ENCODE results near the gene SERPINE3.

The SERPINE3 gene

GRCh38 chr13:51347099-51347498 is 7.6 kb downstream of the SERPINE3 start:
- no peak for DNase-seq (ENCODE audit: low spot score)
- TF ChIP-seq CTCF (conservative IDR thresholded peaks at IDR 0.05; ENCODE audit: low read depth), result no peak
- ChIA-PET POLR2A (ENCODE audit: low non-redundant PET) (no interaction called here), CTCF (no interaction called here)
- no peak overlapping the region for H3K27ac ChIP-seq

GRCh38 chr13:51348069-51348967 is 8.8 kb downstream of the SERPINE3 start:
- TF ChIP-seq CTCF (conservative IDR thresholded peaks at IDR 0.05; ENCODE audit: low read depth), result no peak
- POLR2A ChIA-PET (ENCODE audit: low non-redundant PET), result no interaction called here
- H3K27ac ChIP-seq, result no peak overlapping the region
- CTCF ChIA-PET, result no interaction called here
- DNase-seq (ENCODE audit: low spot score), result no peak

GRCh38 chr13:51349016-51349415 is 9.5 kb downstream of the SERPINE3 start:
- no peak for TF ChIP-seq CTCF (conservative IDR thresholded peaks at IDR 0.05; ENCODE audit: low read depth)
- H3K27ac ChIP-seq, result no peak overlapping the region
- no peak for DNase-seq (ENCODE audit: low spot score)
- ChIA-PET POLR2A (ENCODE audit: low non-redundant PET) (no interaction called here), CTCF (no interaction called here)

- CTCF ChIA-PET, result interaction anchor here (0.6 kb wide), 1 partner anchor 29 kb away, joined by 3 read pairs; no protein-coding TSS in a partner anchor
- POLR2A ChIA-PET (ENCODE audit: low non-redundant PET), result no interaction called here
- no peak for DNase-seq (ENCODE audit: low spot score)
- no peak for TF ChIP-seq CTCF (conservative IDR thresholded peaks at IDR 0.05; ENCODE audit: low read depth)
- H3K27ac ChIP-seq, result no peak overlapping the region
These were observed 15.7 kb downstream of the SERPINE3 start for GRCh38 chr13:51355217-51355616.

GRCh38 chr13:51357928-51358595 is 18.6 kb downstream of the SERPINE3 start:
- POLR2A ChIA-PET (ENCODE audit: low non-redundant PET), result no interaction called here

More at GRCh38 chr13:51357928-51358595, 18.6 kb downstream of the SERPINE3 start:
- CTCF ChIA-PET, result interaction anchor here (0.5 to 0.6 kb wide), 2 partner anchors 68 to 254 kb away, joined by 3 to 4 read pairs; no protein-coding TSS in a partner anchor
- DNase-seq (ENCODE audit: low spot score), result no peak
- no peak overlapping the region for H3K27ac ChIP-seq
- TF ChIP-seq CTCF (conservative IDR thresholded peaks at IDR 0.05; ENCODE audit: low read depth), result no peak

Data from RWPE1 (cell line).